K562 (cell line): Measurements from ENCODE around the gene SKIL. TPM values are rescaled to one million over a fixed set of nuclear protein-coding genes. Genes with fewer than 3 reads are reported as not detected.

Experiments used
- ATAC-seq: fragments of 200-7000 bp; cut with Tn5 transposase; 3 replicates; pipeline ENCODE4 v1.9.1; 2020; ENCODE audit warnings: moderate library complexity
- BruUV-seq: library from RNA; stranded (reverse); fragments of 400-500 nt; replicated peaks from 2 replicates; lab custom pipeline; 2021; lab: Mats Ljungman, UMichigan
- CTCF ChIA-PET: fragments of 300-600 bp; formaldehyde crosslinking; extraction: SDS; loops from one replicate; lab custom pipeline; 2021; ENCODE audit warnings: low intra/inter-chr PET ratio; lab: Yijun Ruan, JAX
- POLR2A ChIA-PET: fragments of 300-600, 350-650 bp; sonication (Branson Sonifier 250); formaldehyde crosslinking; extraction: SDS; loops from one replicate; lab custom pipeline; 2021; ENCODE audit warnings: antibody characterized with exemption, inconsistent platforms; lab: Yijun Ruan, JAX
- DNase-seq, 4 experiments: peaks; one replicate each; pipeline versions ENCODE4 v3.0.0 to v3.0.0-alpha.2; 2011 to 2018; ENCODE audit warnings: low spot score in 3 of 4, mixed read lengths in 3 of 4; ENCODE audit errors: extremely low read depth in 1 of 4
- FAIRE-seq: peaks from 2 replicates; lab custom pipeline; 2011; peaks lifted over from hg19 to GRCh38; lab: Jason Lieb, UNC
- H2AFZ ChIP-seq: 2 replicates; pipeline ENCODE4 v1.6.0; 2011; ENCODE audit warnings: low read depth, low read length, control low read depth, inconsistent platforms
- H3K27ac ChIP-seq: fragments of 200-600 bp; 3 replicates; pipeline ENCODE4 v1.8.0; 2011; ENCODE audit warnings: low read depth, mild to moderate bottlenecking, control low read depth, inconsistent platforms, low read length, moderate library complexity, mixed read lengths; ENCODE audit errors: extremely low read depth
- H3K27me3 ChIP-seq, 2 experiments: fragments of 300-600 bp in 1 of 2; 2 replicates in 1 of 2; 3 replicates in 1 of 2; pipeline versions ENCODE4 v1.6.0 to v1.8.0; 2011; ENCODE audit warnings: inconsistent platforms in 2 of 2, low read length in 2 of 2, mild to moderate bottlenecking in 1 of 2, mixed read lengths in 1 of 2, moderate library complexity in 1 of 2; ENCODE audit not compliant: control insufficient read depth in 2 of 2, insufficient read depth in 2 of 2
- H3K36me3 ChIP-seq: fragments of 300-600 bp; 3 replicates; pipeline ENCODE4 v1.8.0; 2011; ENCODE audit warnings: mild to moderate bottlenecking, low read length, inconsistent platforms; ENCODE audit not compliant: control insufficient read depth, insufficient read depth
- H3K4me1 ChIP-seq, 2 experiments: fragments of 200-600 bp in 1 of 2; replicated peaks in 1 of 2; 2 replicates in 1 of 2; 3 replicates in 1 of 2; pipeline versions ENCODE4 v1.5.1 to v1.8.0; 2011; ENCODE audit warnings: inconsistent platforms in 2 of 2, low read length in 2 of 2, mild to moderate bottlenecking in 1 of 2, mixed read lengths in 1 of 2, moderate library complexity in 1 of 2; ENCODE audit not compliant: control insufficient read depth in 2 of 2, insufficient read depth in 2 of 2
- H3K4me2 ChIP-seq: 2 replicates; pipeline ENCODE4 v1.6.1; 2011; ENCODE audit warnings: low read length, control low read depth, inconsistent platforms, mixed read lengths; ENCODE audit not compliant: insufficient read depth
- H3K4me3 ChIP-seq: fragments of 200-600 bp; sonication (generic), shearing (Covaris generic); 2 replicates; pipeline ENCODE4 v1.5.1; 2016; ENCODE audit warnings: control low read depth, inconsistent platforms
- H3K79me2 ChIP-seq: fragments of 200-600 bp; 3 replicates; pipeline ENCODE4 v1.8.0; 2011; ENCODE audit warnings: low read length, inconsistent platforms; ENCODE audit not compliant: control insufficient read depth, insufficient read depth
- H3K9ac ChIP-seq, 2 experiments: 2 replicates each; pipeline versions ENCODE4 v1.6.0 to v1.6.1; 2011; ENCODE audit warnings: low read depth in 2 of 2, low read length in 2 of 2, control low read depth in 1 of 2, inconsistent platforms in 1 of 2, mild to moderate bottlenecking in 1 of 2, mixed read lengths in 1 of 2; ENCODE audit not compliant: insufficient read depth in 1 of 2
- H3K9me1 ChIP-seq: one replicate; pipeline ENCODE4 v1.6.0; 2011; ENCODE audit warnings: inconsistent platforms, mild to moderate bottlenecking, low read length, moderate library complexity; ENCODE audit not compliant: control insufficient read depth, insufficient read depth
- H3K9me3 ChIP-seq: replicated peaks from 2 replicates; pipeline ENCODE4 v1.5.1; 2011; ENCODE audit warnings: low read depth, low read length, inconsistent platforms; ENCODE audit not compliant: control insufficient read depth, insufficient read depth
- H4K20me1 ChIP-seq: replicated peaks from 2 replicates; pipeline ENCODE4 v1.6.1; 2011; ENCODE audit warnings: low read length, inconsistent platforms, mixed read lengths; ENCODE audit not compliant: control insufficient read depth, insufficient read depth
- CSDE1 ChIP-seq, 2 experiments: fragments of 450-650 bp; IDR thresholded peaks; 2 replicates each; pipeline ENCODE4 v1.6.1; 2016; ENCODE audit warnings: mild to moderate bottlenecking in 1 of 2
- EHMT2 ChIP-seq: fragments of 450-650 bp; IDR thresholded peaks from 2 replicates; pipeline ENCODE4 v1.6.1; 2018; ENCODE audit warnings: antibody characterized with exemption
- FOS ChIP-seq: IDR thresholded peaks from 3 replicates; pipeline ENCODE4 v1.6.1; 2011; ENCODE audit not compliant: insufficient read length; ENCODE audit errors: extremely low read depth
- KAT7 ChIP-seq: sonication (generic); formaldehyde crosslinking; IDR thresholded peaks from 2 replicates; pipeline ENCODE4 v1.8.0; 2022; ENCODE audit warnings: missing genetic modification reagents, mild to moderate bottlenecking, borderline replicate concordance
- NFE2 ChIP-seq: IDR thresholded peaks from 2 replicates; pipeline ENCODE4 v1.6.1; 2014; ENCODE audit warnings: antibody characterized with exemption, low read depth
- SAFB2 ChIP-seq: fragments of 200-400 bp; formaldehyde crosslinking; IDR thresholded peaks from 2 replicates; pipeline ENCODE4 v1.6.1; 2018; ENCODE audit warnings: borderline replicate concordance, low read length, low read depth, moderate library complexity; ENCODE audit not compliant: severe bottlenecking
- SMARCA4 ChIP-seq: fragments of 450-650 bp; IDR thresholded peaks from 2 replicates; pipeline ENCODE4 v1.6.1; 2016
- WGBS: fragments of 100-300 bp; shearing (Covaris generic); methylation state at CpG from one replicate; pipeline ENCODE4 v1.1.6; 2016; ENCODE audit warnings: low coverage, mixed read lengths; ENCODE audit not compliant: insufficient coverage; ENCODE audit errors: missing lambda C conversion rate; 5-methylcytosine and 5-hydroxymethylcytosine counted together
- in situ Hi-C: fragments of 300-500 bp; cut with MboI; formaldehyde crosslinking; loops from 4 replicates; pipeline ENCODE4 v1.15.0; 2018; ENCODE audit warnings: inconsistent platforms, mixed read lengths
- intact Hi-C: fragments of 100-400 bp; cut with micrococcal nuclease; formaldehyde crosslinking; loops from 2 replicates; pipeline ENCODE4 v1.14.2; 2022
- polyA plus RNA-seq, 8 experiments: library from polyadenylated mRNA; depleted of rRNA in 4 of 8; stranded (reverse) in 5 of 8; unstranded in 3 of 8; fragments of >200 nt; fragmentation: Nextera tagmentation in 2 of 8; fragmentation: Illumina TruSeq in 1 of 8; extraction: Ambion mirVana in 2 of 8; extraction: Trizol in 1 of 8; gene quantifications; 2 replicates each; pipeline versions ENCODE4 v1.2.1 to v1.2.3, GENCODE V29; 2011 to 2014; ENCODE audit warnings: inconsistent platforms in 1 of 8, missing spikeins in 1 of 8
- total RNA-seq, 7 experiments: library from RNA; depleted of rRNA in 6 of 7; stranded (reverse); fragments of >200 nt in 6 of 7; fragmentation: Illumina TruSeq in 2 of 7; extraction: Trizol in 2 of 7; gene quantifications; 2 replicates each; pipeline versions ENCODE4 v1.2.1 to v1.2.3, GENCODE V29; 2011 to 2021; ENCODE audit warnings: low replicate concordance in 1 of 7
- TF ChIP-seq, protein P1 (sequence below): fragments of 450-650 bp; formaldehyde crosslinking; IDR thresholded peaks from 2 replicates; pipeline ENCODE4 v1.4.0; 2020; ENCODE audit warnings: mild to moderate bottlenecking, mixed read lengths
- TF ChIP-seq, protein P2 (sequence below): sonication (generic); formaldehyde crosslinking; IDR thresholded peaks from 2 replicates; pipeline ENCODE4 v1.8.1; 2023; ENCODE audit warnings: mild to moderate bottlenecking, missing genetic modification reagents, moderate library complexity
- TF ChIP-seq, protein P3 (sequence below): fragments of 250-450 bp; sonication (Bioruptor Pico); IDR thresholded peaks from 2 replicates; pipeline ENCODE4 v1.4.0; 2020; ENCODE audit warnings: mild to moderate bottlenecking

SKIL gene
- total and polyA plus RNA-seq, 9 of the 15 experiments (the other 6 are each of a cell fraction or from before 2014, with no cell fraction given) = 4.3 to 19.1 (median 9.7) TPM

DNA sequence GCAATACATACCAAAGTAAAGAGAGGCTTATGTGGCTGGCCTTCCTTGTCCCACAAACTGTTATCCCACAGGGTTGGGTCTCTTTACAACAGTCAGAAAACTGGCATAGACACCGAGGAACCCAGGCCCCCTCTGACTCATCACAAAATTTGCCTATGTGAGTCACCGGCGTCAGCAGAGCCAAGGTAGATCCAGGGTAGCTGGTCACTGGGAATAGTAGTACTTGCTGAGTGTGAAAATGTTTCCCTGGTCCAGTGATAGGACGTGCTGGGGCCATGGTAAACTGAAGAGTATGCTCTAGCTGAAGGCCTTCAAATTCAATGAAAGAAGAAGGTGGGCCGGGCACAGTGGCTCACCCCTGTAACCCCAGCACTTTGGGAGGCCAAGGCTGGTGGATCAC, 27.1 kb upstream of the SKIL start (continued):
- TF ChIP-seq FOS (peak; percentile 34), KAT7 (no peak), CSDE1 (IDR thresholded peaks at IDR 0.05) (no peak), NFE2 (peak; percentile 58; the same call in 1 of the 2 replicates), SMARCA4 (peak; percentile 50; the same call in 1 of the 2 replicates)
- TF ChIP-seq, protein P1, sequence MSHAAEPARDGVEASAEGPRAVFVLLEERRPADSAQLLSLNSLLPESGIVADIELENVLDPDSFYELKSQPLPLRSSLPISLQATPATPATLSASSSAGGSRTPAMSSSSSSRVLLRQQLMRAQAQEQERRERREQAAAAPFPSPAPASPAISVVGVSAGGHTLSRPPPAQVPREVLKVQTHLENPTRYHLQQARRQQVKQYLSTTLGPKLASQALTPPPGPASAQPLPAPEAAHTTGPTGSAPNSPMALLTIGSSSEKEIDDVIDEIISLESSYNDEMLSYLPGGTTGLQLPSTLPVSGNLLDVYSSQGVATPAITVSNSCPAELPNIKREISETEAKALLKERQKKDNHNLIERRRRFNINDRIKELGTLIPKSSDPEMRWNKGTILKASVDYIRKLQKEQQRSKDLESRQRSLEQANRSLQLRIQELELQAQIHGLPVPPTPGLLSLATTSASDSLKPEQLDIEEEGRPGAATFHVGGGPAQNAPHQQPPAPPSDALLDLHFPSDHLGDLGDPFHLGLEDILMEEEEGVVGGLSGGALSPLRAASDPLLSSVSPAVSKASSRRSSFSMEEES (CRISPR knock-in tag) = no peak
- TF ChIP-seq, all 486 proteins: peak for 16

DNA sequence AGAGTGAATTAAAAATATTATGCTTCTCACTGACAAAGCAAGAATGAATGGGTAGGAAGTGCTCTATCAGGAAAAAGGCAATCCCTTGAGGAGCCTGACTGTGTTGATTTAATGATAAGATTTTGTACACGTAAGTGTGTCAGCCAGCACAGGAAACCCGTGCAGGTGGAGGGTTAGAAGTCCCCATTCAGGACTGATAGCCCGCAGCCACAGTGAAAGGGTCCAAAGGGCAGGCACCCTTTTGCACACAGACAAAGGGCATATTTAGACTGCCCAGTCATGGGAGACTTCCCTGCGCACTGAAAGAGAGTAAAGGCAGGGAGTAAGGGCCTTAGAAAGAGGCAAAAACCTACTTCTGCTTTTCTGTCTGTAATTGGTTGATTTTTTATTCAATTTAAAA, 26.4 kb upstream of the SKIL start:
- peaks cover 10% of the 10 kb centered on the region in 2 experiments; a peak in 3 of 5 replicates for H3K4me1 ChIP-seq
- H3K9me3 ChIP-seq = peaks cover 9% of the 10 kb centered on the region
- H2AFZ ChIP-seq = peak overlapping the region; percentile 52
- H3K36me3 ChIP-seq = no peaks in the 10 kb centered on the region
- WGBS = 10% methylated on average over 4 of the region's 4 CpGs
- in situ Hi-C loops = no loop called here
- intact Hi-C loops = no loop called here
- ATAC-seq (peak; percentile 76), DNase-seq (peak in 1 of 4 experiments; percentile 36), FAIRE-seq (no peak)
- no TSS peak for BruUV-seq
- H3K9ac ChIP-seq = peak overlapping the region in 1 of 2 experiments; percentile 45; a peak in 1 of 4 replicates
- ChIA-PET POLR2A (no interaction called here), CTCF (no interaction called here)
- H3K27me3 ChIP-seq = no peaks in the 10 kb centered on the region
- no peaks in the 10 kb centered on the region for H4K20me1 ChIP-seq
- no peak overlapping the region for H3K4me3 ChIP-seq
- no peaks in the 10 kb centered on the region for H3K9me1 ChIP-seq
- no peaks in the 10 kb centered on the region for H3K79me2 ChIP-seq
- 0 out of 2 replicates have a peak overlapping the region, but pooled peaks have one; percentile 37 for H3K4me2 ChIP-seq
- H3K27ac ChIP-seq = peak overlapping the region; percentile 33; the same call in 1 of the 3 replicates
- TF ChIP-seq, protein P2, sequence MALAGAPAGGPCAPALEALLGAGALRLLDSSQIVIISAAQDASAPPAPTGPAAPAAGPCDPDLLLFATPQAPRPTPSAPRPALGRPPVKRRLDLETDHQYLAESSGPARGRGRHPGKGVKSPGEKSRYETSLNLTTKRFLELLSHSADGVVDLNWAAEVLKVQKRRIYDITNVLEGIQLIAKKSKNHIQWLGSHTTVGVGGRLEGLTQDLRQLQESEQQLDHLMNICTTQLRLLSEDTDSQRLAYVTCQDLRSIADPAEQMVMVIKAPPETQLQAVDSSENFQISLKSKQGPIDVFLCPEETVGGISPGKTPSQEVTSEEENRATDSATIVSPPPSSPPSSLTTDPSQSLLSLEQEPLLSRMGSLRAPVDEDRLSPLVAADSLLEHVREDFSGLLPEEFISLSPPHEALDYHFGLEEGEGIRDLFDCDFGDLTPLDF = no peak
- TF ChIP-seq SAFB2 (no peak), EHMT2 (no peak)
- TF ChIP-seq, protein P3, sequence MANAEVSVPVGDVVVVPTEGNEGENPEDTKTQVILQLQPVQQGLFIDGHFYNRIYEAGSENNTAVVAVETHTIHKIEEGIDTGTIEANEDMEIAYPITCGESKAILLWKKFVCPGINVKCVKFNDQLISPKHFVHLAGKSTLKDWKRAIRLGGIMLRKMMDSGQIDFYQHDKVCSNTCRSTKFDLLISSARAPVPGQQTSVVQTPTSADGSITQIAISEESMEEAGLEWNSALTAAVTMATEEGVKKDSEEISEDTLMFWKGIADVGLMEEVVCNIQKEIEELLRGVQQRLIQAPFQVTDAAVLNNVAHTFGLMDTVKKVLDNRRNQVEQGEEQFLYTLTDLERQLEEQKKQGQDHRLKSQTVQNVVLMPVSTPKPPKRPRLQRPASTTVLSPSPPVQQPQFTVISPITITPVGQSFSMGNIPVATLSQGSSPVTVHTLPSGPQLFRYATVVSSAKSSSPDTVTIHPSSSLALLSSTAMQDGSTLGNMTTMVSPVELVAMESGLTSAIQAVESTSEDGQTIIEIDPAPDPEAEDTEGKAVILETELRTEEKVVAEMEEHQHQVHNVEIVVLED (CRISPR knock-in tag) = no peak
